Activated naive CD4-positive, alpha-beta T cell treated with anti-CD3 and anti-CD28 coated beads, Interleukin-2, amount 50 U/mL, for 72 hours (primary cell): ENCODE measurements around the gene PFKFB3. TPM values are rescaled to one million over a fixed set of nuclear protein-coding genes. Genes with fewer than 3 reads are reported as not detected.
"Not testable (repeated sequence)": the region's sequence is repeated elsewhere in the genome, so short reads cannot be mapped to it uniquely, and the experiment has no call there.

Experiments used
- ATAC-seq, 2 donors: fragments of 150-1000 bp; cut with Tn5 transposase; 2 replicates each; pipeline ENCODE4 v1.10.0; 2021; ENCODE audit warnings: mild to moderate bottlenecking in 2 of 2, moderate library complexity in 2 of 2
- DNase-seq, 2 donors: peaks; one replicate each; pipeline ENCODE4 v3.0.0; 2021 to 2022; ENCODE audit warnings: low spot score in 2 of 2
- H3K27ac Mint-ChIP-seq, 2 donors: one replicate each; pipeline ENCODE4 v1.8.0; 2022; ENCODE audit warnings: mild to moderate bottlenecking in 2 of 2, mixed read lengths in 2 of 2
- H3K36me3 Mint-ChIP-seq, 2 donors: one replicate each; pipeline ENCODE4 v1.8.0; 2022; ENCODE audit warnings: mixed read lengths in 2 of 2
- H3K9me3 Mint-ChIP-seq, 2 donors: one replicate each; pipeline ENCODE4 v1.8.0; 2022; ENCODE audit warnings: mixed read lengths in 2 of 2
- total RNA-seq, 2 donors: library from RNA; stranded (reverse); gene quantifications; one replicate each; pipeline ENCODE4 v1.2.3, GENCODE V29; 2022

The PFKFB3 gene
- total RNA-seq, 2 donors from 2014 or later = 77.0 to 181 TPM

DNA sequence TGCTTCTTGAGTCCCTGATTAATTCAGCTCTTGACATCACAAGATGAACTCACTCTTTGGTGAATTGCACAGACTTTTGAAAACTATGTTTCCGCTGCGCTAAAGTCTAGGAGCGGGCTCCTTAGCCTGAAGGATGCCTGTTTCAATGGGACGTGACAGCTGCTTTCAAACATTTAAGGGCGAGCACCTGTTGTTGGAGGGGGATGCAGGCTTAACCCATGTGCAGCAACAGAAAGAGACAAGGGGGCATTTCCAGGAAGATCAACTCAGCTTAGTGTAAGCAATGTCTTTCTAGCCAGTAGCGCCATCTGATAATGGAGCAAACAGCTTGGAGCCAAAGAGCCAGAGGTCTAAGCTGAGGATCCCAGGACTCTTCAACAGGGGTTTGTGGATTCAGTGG, 8.4 kb upstream of the PFKFB3 start:
- Mint-ChIP-seq H3K9me3 (no peaks in the 10 kb centered on the region), H3K36me3 (peaks cover 0 to 22% of the 10 kb centered on the region in 2 donors), H3K27ac (no peak overlapping the region)
- DNase-seq (no peak), ATAC-seq (no peak)

GRCh38 chr10:6195376-6195775, 7.4 kb upstream of the PFKFB3 start:
- ATAC-seq (peak; percentile 23 to 70), DNase-seq (no peak)
- Mint-ChIP-seq H3K9me3 (no peaks in the 10 kb centered on the region), H3K36me3 (peaks cover 0 to 22% of the 10 kb centered on the region in 2 donors), H3K27ac (peak overlapping the region in 1 of 2 donors; percentile 65)

DNA sequence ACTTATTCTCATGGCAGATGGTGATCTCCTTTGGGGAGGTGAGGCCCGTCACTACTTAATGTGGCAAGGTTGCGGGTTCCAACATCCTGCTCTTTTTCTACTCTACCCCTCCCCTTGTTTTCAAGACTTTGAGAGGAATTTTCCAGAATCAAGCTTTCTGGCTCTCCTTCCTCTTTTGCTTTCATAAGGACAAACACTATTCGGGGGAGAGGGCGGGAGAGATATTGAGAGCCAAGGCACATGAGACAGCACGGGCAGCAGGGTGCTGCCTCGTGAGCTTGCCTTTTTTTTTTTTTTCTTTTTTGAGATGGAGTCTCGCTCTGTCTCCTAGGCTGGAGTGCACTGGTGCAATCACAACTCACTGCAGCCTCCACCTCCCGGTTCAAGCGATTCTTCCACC, 6.9 kb upstream of the PFKFB3 start:
- no peak overlapping the region for H3K27ac Mint-ChIP-seq
- no peaks in the 10 kb centered on the region for H3K9me3 Mint-ChIP-seq

GRCh38 chr10:6196524-6196923, 6.2 kb upstream of the PFKFB3 start:
- ATAC-seq, H3K27ac Mint-ChIP-seq, H3K9me3 Mint-ChIP-seq, DNase-seq: not testable (repeated sequence)
- H3K36me3 Mint-ChIP-seq = peaks cover 0 to 22% of the 10 kb centered on the region in 2 donors

More for the DNA sequence above, 6.9 kb upstream of the PFKFB3 start:
- DNase-seq = no peak
- ATAC-seq = peak; percentile 23 to 44
- H3K36me3 Mint-ChIP-seq = peaks cover 0 to 22% of the 10 kb centered on the region in 2 donors

DNA sequence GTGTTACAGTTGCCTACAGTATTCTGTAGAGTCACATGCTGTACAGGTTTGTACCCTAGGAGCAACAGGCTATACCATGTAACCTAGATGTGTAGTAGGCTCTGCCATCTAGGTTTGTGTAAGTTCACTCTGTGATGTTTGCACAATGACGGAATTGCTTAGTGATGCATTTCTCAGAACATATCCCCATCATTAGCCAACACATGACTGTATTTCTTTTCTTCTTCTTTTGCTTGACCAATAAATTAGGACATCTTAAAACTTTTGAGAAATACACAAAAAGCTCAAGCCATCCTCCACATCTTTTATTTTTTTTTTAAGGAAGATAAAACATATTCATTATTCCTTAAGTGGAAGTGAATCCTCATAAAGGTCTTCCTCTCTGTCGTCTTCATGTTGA, 5.4 kb upstream of the PFKFB3 start:
- Mint-ChIP-seq H3K36me3 (peaks cover 0 to 14% of the 10 kb centered on the region in 2 donors), H3K27ac (no peak overlapping the region)

GRCh38 chr10:6198171-6198570, 4.6 kb upstream of the PFKFB3 start:
- Mint-ChIP-seq H3K27ac (peak overlapping the region in 1 of 2 donors; percentile 7), H3K36me3 (peaks cover 0 to 13% of the 10 kb centered on the region in 2 donors), H3K9me3 (no peaks in the 10 kb centered on the region)
- ATAC-seq (no peak), DNase-seq (no peak)

More for the DNA sequence above, 5.4 kb upstream of the PFKFB3 start:
- DNase-seq = no peak
- ATAC-seq = no peak
- H3K9me3 Mint-ChIP-seq = no peaks in the 10 kb centered on the region

DNA sequence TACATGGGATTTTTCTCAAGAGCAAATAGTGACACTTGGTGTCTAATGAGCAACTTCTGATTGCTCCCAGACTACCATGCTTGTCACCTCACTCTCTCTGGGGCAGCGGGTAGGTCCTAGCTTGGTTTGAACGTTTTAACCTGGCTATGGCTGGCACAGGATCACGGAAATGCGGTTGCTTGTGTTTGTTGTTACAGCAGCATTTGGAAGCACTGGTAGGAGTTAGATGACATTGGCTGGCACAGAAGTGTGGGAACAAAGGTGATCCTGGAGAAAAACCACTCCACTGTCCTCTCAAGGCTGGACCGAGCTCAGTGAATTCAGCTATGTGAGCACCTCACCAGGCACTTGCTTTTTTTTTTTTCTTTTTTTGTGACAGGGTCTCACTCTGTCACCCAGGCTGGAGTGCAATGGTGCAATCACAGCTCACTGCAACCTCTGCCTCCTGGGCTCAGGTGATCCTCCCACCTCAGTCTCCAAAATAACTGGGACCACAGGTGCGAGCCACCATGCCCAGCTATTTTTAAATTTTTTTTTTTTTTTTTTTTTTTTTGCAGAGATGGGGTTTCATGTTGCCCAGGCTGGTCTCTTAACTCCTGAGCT, 3.5 kb upstream of the PFKFB3 start:
- Mint-ChIP-seq H3K9me3 (no peaks in the 10 kb centered on the region), H3K36me3 (peaks cover 0 to 14% of the 10 kb centered on the region in 2 donors), H3K27ac (no peak overlapping the region)
- ATAC-seq (no peak), DNase-seq (no peak)

DNA sequence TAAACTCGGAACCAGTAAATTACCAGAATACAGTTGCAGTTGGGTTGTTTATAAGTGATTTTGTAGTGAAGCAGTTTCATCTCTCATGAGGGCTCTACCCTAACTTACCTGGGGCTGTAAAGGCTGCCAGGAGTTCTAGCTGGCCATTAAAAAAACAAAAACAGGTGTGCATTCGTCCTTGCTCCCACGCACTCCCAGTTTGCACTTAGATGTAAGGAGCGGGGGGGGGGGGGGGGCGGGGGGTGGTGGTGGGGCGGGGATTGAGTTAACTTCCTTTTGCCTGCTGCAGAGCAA, 2.3 kb upstream of the PFKFB3 start:
- ATAC-seq = no peak
- H3K9me3 Mint-ChIP-seq = no peaks in the 10 kb centered on the region
- peaks cover 8 to 23% of the 10 kb centered on the region in 2 donors for H3K36me3 Mint-ChIP-seq
- no peak overlapping the region for H3K27ac Mint-ChIP-seq
- no peak for DNase-seq

DNA sequence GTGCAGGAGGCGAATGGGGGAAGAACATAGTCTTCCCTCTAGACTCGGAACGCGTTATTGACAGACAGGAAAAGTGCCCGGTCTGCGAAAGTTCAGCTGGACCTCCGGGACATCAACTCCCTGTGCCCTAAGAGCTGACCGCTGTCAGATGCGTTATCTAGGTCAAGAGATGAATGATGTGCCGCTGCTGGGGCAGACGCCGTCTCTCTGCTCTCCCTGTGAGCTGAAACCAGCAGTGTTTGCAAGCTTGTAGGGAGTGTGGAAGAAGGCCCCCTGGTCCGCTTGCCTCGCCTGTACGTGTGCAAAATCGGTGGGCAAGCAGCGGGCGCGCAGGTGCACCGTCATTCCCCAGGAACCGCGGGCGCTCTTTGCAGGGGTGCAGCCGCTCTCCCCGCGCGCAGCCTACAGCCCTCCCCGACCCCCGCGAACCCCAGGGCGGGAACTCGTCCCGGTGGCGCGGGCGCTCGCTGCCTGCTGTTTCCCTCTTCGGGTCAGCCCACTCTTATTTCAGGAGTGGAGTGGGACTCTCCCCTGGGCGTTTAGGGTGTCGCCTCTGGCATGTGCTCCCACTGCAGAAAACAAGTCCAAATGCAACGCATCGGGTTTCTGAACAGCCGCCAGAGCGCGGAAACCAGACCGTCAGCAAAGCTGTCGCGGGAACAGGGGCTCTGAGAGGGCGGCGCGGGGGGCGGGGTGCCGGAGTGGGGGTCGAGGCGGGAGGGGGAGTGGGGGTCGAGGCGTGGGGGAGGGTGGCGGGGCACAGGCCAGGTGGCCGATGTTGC, 1.8 kb upstream of the PFKFB3 start:
- Mint-ChIP-seq H3K36me3 (peaks cover 8 to 18% of the 10 kb centered on the region in 2 donors), H3K27ac (peak overlapping the region in 1 of 2 donors; percentile 77)

GRCh38 chr10:6201516-6201975, 1.2 kb upstream of the PFKFB3 start:
- H3K9me3 Mint-ChIP-seq = no peaks in the 10 kb centered on the region
- peak overlapping the region; percentile 85 to 93 for H3K27ac Mint-ChIP-seq
- peaks cover 8 to 18% of the 10 kb centered on the region in 2 donors for H3K36me3 Mint-ChIP-seq
- peak; percentile 65 to 78 for ATAC-seq
- peak; percentile 78 to 86 for DNase-seq

More for the DNA sequence above, 1.8 kb upstream of the PFKFB3 start:
- H3K9me3 Mint-ChIP-seq = no peaks in the 10 kb centered on the region
- DNase-seq = peak in 1 of 2 donors; percentile 46
- peak in 1 of 2 donors; percentile 5 for ATAC-seq

GRCh38 chr10:6202098-6202683, 541 bp upstream of the PFKFB3 start:
- Mint-ChIP-seq H3K27ac (peak overlapping the region; percentile 85 to 93), H3K36me3 (peaks cover 8 to 18% of the 10 kb centered on the region in 2 donors), H3K9me3 (no peaks in the 10 kb centered on the region)
- DNase-seq (peak in 1 of 2 donors; percentile 46), ATAC-seq (no peak)

GRCh38 chr10:6203331-6204062, 765 bp downstream of the PFKFB3 start:
- ATAC-seq (peak; percentile 29 to 49), DNase-seq (peak; percentile 75 to 76)
- peak overlapping the region; percentile 85 to 95 for H3K27ac Mint-ChIP-seq
- H3K36me3 Mint-ChIP-seq = peaks cover 8 to 24% of the 10 kb centered on the region in 2 donors
- H3K9me3 Mint-ChIP-seq = no peaks in the 10 kb centered on the region

DNA sequence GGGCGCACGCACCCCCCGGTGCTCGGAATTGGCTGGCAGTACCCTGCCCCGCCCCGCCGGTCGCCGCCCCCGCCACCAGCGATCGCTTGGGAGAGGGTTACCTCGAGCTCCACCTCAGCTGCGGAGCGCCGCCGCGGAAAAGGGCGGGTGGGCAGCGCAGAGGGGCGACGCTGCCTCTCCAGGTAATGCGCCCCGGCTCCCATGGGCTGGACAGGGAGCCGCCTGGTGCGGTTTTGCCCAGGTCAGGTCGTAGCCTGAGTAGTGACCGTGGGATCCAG, 1.3 kb downstream of the PFKFB3 start:
- Mint-ChIP-seq H3K36me3 (peaks cover 8 to 24% of the 10 kb centered on the region in 2 donors), H3K27ac (peak overlapping the region; percentile 85 to 95), H3K9me3 (no peaks in the 10 kb centered on the region)
- peak; percentile 65 to 66 for DNase-seq
- ATAC-seq = peak; percentile 8 to 28

- H3K36me3 Mint-ChIP-seq = peaks cover 8 to 24% of the 10 kb centered on the region in 2 donors
- DNase-seq (no peak), ATAC-seq (no peak)
- peak overlapping the region; percentile 77 to 91 for H3K27ac Mint-ChIP-seq
- H3K9me3 Mint-ChIP-seq = no peaks in the 10 kb centered on the region
Observed at GRCh38 chr10:6204341-6205191, 1.8 kb downstream of the PFKFB3 start.

- peaks cover 8 to 24% of the 10 kb centered on the region in 2 donors for H3K36me3 Mint-ChIP-seq
Observed at GRCh38 chr10:6206486-6206885, 3.8 kb downstream of the PFKFB3 start.

GRCh38 chr10:6207658-6208057, 4.9 kb downstream of the PFKFB3 start:
- no peaks in the 10 kb centered on the region for H3K9me3 Mint-ChIP-seq
- peaks cover 8 to 30% of the 10 kb centered on the region in 2 donors for H3K36me3 Mint-ChIP-seq
- DNase-seq (no peak), ATAC-seq (no peak)
- H3K27ac Mint-ChIP-seq = peak overlapping the region in 1 of 2 donors; percentile 37

More at GRCh38 chr10:6206486-6206885, 3.8 kb downstream of the PFKFB3 start:
- ATAC-seq, H3K9me3 Mint-ChIP-seq, H3K27ac Mint-ChIP-seq, DNase-seq: not testable (repeated sequence)
